H1 (cell line): ENCODE results near the gene MTAP. TPM values are rescaled to one million over a fixed set of nuclear protein-coding genes. Genes with fewer than 3 reads are reported as not detected.

Experiments
- polyA plus RNA-seq, 7 experiments: library from polyadenylated mRNA; depleted of rRNA in 3 of 7; stranded (reverse) in 5 of 7; unstranded in 2 of 7; fragments of >200 nt in 5 of 7; fragments of 200-250 nt in 2 of 7; gene quantifications; 1 replicate in 5 of 7; 2 replicates in 1 of 7; 4 replicates in 1 of 7; pipeline versions ENCODE4 v1.2.1 to v1.2.3, GENCODE V29; 2011 to 2013; ENCODE audit warnings: missing spikeins in 2 of 7, mixed read lengths in 2 of 7
- total RNA-seq: library from RNA; stranded (reverse); fragmentation: NEBNext Ultra II Directional; extraction: Animal tissue kit (Norgen Biotek cat#: 25700); gene quantifications from 2 replicates; pipeline ENCODE4 v1.2.1, GENCODE V29; 2021

MTAP gene
- total and polyA plus RNA-seq, 2 of the 8 experiments (the other 6 are each of a cell fraction or from before 2014, with no cell fraction given): 16.4 to 100 TPM

Other genes with a start within 250 kb of the MTAP start
- gene CDKN2A, start 191.8 kb downstream of the MTAP start, total RNA-seq: 0.69 and 0.73 TPM in 2 replicates
- gene CDKN2A, start 191.8 kb downstream of the MTAP start, polyA plus RNA-seq (2011; rRNA removed): 0.51 and 0.91 TPM in 2 replicates
- not detected in 2 replicates for gene CDKN2B-AS1, start 192.2 kb downstream of the MTAP start, total RNA-seq
- not detected in 2 replicates for gene CDKN2B-AS1, start 192.2 kb downstream of the MTAP start, polyA plus RNA-seq (2011; rRNA removed)
- 0.31 and 0.88 TPM in 2 replicates for gene CDKN2B, start 206.7 kb downstream of the MTAP start, total RNA-seq
- gene CDKN2B, start 206.7 kb downstream of the MTAP start, polyA plus RNA-seq (2011; rRNA removed): 0.11 and 0.20 TPM in 2 replicates